GM20431 (cell line): Measurements from ENCODE around the gene PTPRS.

Experiments used
- in situ Hi-C: fragments of 300-500 bp; cut with MseI, MboI; formaldehyde crosslinking; loops from one replicate; pipeline ENCODE4 v1.15.0; 2020; ENCODE audit warnings: low sequenced_read_pairs; ENCODE audit not compliant: unreplicated experiment

The PTPRS gene

DNA sequence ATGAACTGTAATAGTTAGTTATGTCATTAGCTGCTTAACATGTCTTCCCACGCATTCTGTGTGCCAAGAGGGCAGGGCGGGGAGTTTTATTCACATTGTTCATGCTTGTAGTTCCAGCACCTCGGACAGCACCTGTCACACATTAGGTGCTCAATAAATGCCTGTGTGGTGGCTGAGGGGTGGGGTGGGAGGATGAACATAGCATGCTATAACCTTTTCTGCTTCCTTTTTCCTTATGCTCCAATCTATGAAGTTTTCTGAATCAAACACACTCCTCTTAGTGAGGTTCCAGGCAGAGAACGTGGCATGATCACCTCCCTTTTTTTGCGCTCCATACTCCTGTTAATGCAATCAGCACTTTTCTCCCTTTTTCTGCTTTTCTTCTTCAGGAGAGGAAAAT, 15.8 kb upstream of the PTPRS start:
- in situ Hi-C loops, result no loop called here

GRCh38 chr19:5355693-5356092, 15.1 kb upstream of the PTPRS start:
- in situ Hi-C loops, result no loop called here

- in situ Hi-C loops, result no loop called here
Observed at GRCh38 chr19:5355076-5355475, 14.5 kb upstream of the PTPRS start.

GRCh38 chr19:5354403-5354802, 13.8 kb upstream of the PTPRS start:
- in situ Hi-C loops, result no loop called here

DNA sequence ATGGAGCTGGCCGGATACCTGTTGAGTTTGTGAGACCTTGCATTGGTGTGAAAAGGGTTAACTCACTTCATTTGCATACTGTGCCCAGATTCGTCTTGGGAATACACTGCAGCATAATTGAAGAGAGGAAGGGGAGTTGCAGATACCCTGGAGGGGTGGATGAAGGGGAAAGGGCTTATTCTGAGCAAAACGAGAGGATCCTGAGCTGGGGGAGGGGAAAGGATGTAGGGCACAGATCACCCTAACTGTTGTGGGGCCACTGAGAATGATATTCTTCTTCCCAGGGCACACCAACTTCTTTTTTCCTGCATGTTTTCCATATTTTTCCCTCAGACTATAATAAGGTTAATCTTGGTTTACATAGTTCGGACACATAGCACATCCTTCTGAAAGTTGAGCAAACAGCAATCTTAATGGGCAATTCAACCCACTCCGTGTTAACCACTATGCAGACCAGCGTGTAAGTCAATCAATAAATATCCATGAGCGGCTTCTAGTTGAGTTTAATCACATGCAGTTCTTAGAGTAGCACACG, 11.7 kb upstream of the PTPRS start:
- in situ Hi-C loops, result no loop called here

DNA sequence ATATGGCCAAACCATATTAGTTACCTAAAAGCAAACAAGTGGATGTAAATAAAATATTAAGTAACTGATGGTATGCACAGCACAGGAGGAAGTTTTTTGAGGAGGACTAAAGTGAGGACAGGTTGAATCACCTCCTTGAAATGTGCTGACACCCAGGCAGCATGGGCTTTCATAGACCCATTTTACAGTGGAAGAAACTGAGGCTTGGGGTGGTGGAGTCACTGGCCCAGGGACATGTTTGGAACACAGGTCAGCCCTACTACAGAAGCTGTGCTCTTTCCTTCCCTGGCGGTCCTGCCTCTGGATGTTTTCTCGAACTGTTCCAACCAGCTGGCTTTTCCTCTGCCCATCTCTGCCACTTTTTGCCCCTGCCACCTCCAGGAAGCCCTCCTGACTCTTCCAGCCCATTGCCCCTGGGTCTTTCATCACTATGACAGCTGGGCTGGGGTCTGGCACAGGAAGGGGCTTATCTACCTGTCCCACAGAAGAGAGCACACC, 11.2 kb upstream of the PTPRS start:
- in situ Hi-C loops, result no loop called here

- in situ Hi-C loops, result no loop called here
Observed at GRCh38 chr19:5349041-5349440, 8.4 kb upstream of the PTPRS start.

GRCh38 chr19:5345895-5346386, 5.3 kb upstream of the PTPRS start:
- in situ Hi-C loops, result no loop called here

- in situ Hi-C loops, result no loop called here
Observed at GRCh38 chr19:5343848-5344247, 3.2 kb upstream of the PTPRS start.

DNA sequence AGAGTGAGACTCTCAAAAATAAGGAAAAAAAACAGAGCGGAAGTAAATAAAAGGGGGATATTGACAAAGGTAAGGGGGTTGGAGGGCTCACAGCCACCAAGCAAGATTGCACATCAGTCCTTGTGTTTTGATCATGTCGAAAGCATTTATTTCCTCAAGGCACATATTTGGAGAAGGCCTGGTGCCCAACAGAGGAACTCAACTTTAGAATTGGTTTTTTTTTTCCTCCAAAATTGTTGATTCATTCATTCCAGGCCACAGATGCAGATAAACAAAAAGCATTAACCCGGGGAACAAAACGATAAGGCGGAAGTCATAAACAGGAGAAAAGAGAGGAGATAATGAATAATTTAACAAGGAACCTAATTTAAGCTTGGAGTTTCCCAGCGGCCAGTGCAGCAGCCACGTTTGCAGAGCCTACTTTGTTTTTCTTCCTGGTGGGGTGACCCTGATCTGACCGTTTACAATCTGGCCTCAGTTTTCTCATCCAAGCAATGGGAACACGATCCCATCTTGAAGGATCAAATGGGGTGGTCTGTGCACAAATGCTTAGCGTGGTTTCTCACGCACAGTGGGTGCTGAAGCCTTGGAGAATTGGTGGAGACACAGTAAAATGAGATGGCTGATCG, 2.1 kb upstream of the PTPRS start:
- in situ Hi-C loops, result no loop called here

GRCh38 chr19:5341981-5342380, 1.4 kb upstream of the PTPRS start:
- in situ Hi-C loops, result no loop called here

GRCh38 chr19:5341448-5341820, 822 bp upstream of the PTPRS start:
- in situ Hi-C loops, result no loop called here

DNA sequence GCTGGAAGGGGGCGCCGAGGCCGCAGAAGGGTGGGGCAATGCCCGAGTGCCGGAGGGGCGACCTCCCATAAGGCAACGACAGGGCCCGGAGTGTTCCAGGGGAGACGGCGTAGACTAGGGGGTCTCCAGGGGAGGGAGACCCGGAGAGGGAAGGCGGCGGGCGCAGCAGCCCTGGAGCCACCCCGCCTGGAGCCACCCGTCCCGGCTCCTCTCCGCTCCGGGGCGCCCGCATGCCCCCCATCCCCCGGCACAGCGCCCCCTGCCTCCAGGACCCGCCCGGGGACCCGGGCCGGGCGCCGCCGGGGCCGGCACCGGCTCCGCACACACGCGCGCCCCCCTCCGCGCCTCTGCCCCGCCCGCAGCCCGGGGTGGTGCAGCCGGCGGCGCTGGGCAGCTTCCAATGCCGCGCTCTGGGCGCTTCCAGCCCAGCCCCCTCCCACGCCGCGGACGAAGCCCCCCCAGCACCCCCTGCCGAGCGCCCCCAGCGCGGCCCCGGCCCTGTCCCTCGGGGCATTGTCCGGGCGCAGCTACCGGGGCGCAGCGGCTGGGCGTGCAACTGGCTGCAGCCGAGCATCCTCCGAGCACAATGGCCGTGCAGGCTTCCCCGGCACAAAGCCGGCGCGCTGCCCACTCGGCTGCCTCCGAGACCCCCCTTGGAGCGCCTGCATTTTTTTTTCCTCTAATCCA, 519 bp downstream of the PTPRS start:
- in situ Hi-C loops, result no loop called here

GRCh38 chr19:5339198-5339949, 1.2 kb downstream of the PTPRS start:
- in situ Hi-C loops, result no loop called here

GRCh38 chr19:5338656-5339197, 1.9 kb downstream of the PTPRS start:
- in situ Hi-C loops, result no loop called here

GRCh38 chr19:5337708-5338655, 2.6 kb downstream of the PTPRS start:
- in situ Hi-C loops, result no loop called here

DNA sequence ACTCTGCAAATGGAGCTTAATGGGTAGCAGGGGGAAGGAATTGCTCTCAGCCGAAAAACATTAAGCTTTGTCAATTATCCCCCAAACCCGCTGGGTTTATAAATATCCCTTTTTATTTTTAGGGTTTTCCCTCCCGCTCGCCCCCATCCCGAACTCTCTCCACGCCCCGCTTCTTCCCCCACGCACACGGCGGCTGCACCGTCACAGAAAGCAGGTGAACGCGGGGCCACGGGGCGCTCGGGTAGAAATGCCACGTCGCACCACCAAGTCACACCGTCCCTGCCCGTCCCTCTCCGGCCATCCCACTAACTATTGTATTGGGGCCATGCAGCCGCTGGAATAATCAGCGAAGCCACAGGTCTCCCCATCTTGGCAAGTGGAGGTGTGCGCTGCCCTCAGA, 3.5 kb downstream of the PTPRS start:
- in situ Hi-C loops, result no loop called here

DNA sequence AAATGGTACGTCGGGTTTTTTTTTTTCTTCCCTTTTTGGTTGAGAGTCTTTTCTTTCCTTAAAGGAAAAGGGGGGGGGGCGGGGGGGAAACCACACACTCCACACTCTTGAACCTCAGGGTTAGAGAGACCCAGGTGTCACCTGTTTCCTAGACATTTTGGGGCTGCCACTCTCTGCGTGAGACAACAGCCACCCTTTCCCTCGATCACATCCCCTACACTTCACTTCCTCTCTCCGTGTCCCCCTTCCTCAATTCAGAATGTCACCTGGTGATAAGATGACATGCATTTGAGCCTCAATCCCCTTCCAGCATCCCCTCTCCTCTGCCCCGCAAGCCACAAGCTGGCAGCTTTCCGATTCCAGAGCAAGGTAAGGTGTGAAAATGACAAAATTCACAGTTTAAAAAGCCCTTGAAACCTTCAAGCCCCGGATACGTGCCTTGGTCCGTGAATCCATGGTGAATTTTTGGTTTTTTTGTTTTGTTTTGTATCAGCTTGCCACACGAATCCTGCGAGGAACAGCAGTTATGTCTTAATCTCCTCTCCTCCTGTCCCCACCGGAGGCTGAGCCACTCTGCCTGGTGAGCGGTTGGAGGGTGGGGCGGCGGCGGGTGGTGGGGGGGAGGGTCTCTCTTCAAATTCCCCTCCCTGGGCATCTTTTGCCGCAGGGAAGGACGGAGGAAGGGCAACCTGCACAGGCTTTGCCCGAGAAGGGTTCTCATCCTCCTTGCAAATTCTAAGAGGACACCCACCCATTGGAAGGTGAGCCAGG, 4.2 kb downstream of the PTPRS start:
- in situ Hi-C loops, result no loop called here

- in situ Hi-C loops, result no loop called here
Observed at GRCh38 chr19:5335593-5335992, 5.0 kb downstream of the PTPRS start.
